Activated B cell treated with CpG ODN at 0.5 μM for 24 hours (primary cell): ENCODE data around the gene LSM3. TPM values are rescaled to one million over a fixed set of nuclear protein-coding genes. Genes with fewer than 3 reads are reported as not detected.

ENCODE experiments used
- ATAC-seq: fragments of 200-7000 bp; cut with Tn5 transposase; one replicate; pipeline ENCODE4 v1.10.0; 2021; ENCODE audit warnings: low read depth, mild to moderate bottlenecking, moderate library complexity
- CTCF ChIA-PET: fragments of 350-600 bp; sonication (Branson Sonifier 250); formaldehyde crosslinking; loops from one replicate; lab custom pipeline; 2021; ENCODE audit warnings: antibody characterized with exemption; lab: Charles Lee
- POLR2A ChIA-PET: fragments of 350-600 bp; sonication (Branson Sonifier 250); formaldehyde crosslinking; loops from one replicate; lab custom pipeline; 2021; ENCODE audit warnings: antibody characterized with exemption; lab: Charles Lee
- DNase-seq: peaks from one replicate; pipeline ENCODE4 v3.0.0; 2022
- H3K27ac Mint-ChIP-seq: one replicate; pipeline ENCODE4 v1.8.0; 2020; ENCODE audit warnings: mixed read lengths
- H3K27me3 Mint-ChIP-seq: one replicate; pipeline ENCODE4 v1.8.0; 2021; ENCODE audit warnings: mixed read lengths
- H3K36me3 Mint-ChIP-seq: one replicate; pipeline ENCODE4 v1.8.0; 2021; ENCODE audit warnings: low read depth, mixed read lengths
- H3K4me1 Mint-ChIP-seq: one replicate; pipeline ENCODE4 v1.8.0; 2021; ENCODE audit warnings: mixed read lengths
- H3K4me3 Mint-ChIP-seq: one replicate; pipeline ENCODE4 v1.8.0; 2020; ENCODE audit warnings: mild to moderate bottlenecking, mixed read lengths
- H3K9me3 Mint-ChIP-seq: one replicate; pipeline ENCODE4 v1.8.0; 2020; ENCODE audit warnings: mixed read lengths
- intact Hi-C: fragments of 100-400 bp; cut with micrococcal nuclease; formaldehyde crosslinking; loops from one replicate; pipeline ENCODE4 v1.15.1; 2024
- total RNA-seq: library from RNA; stranded (reverse); gene quantifications from 2 replicates; pipeline ENCODE4 v1.2.3, GENCODE V29; 2022
- TF ChIP-seq, protein P1 (sequence below): fragments of 200-600 bp; IDR thresholded peaks from one replicate; pipeline ENCODE4 v1.8.0; 2022; ENCODE audit warnings: antibody characterized with exemption, mild to moderate bottlenecking

Gene LSM3
- total RNA-seq, 1 donor from 2014 or later = 12.9 TPM

- intact Hi-C loops = no loop called here
- Mint-ChIP-seq H3K4me1 (no peaks in the 10 kb centered on the region), H3K36me3 (peaks cover 81% of the 10 kb centered on the region), H3K9me3 (no peaks in the 10 kb centered on the region), H3K27me3 (no peaks in the 10 kb centered on the region), H3K4me3 (no peak overlapping the region), H3K27ac (no peak overlapping the region)
- CTCF ChIA-PET = no interaction called here
- POLR2A ChIA-PET = no interaction called here
- ATAC-seq = no peak
- TF ChIP-seq, protein P1, sequence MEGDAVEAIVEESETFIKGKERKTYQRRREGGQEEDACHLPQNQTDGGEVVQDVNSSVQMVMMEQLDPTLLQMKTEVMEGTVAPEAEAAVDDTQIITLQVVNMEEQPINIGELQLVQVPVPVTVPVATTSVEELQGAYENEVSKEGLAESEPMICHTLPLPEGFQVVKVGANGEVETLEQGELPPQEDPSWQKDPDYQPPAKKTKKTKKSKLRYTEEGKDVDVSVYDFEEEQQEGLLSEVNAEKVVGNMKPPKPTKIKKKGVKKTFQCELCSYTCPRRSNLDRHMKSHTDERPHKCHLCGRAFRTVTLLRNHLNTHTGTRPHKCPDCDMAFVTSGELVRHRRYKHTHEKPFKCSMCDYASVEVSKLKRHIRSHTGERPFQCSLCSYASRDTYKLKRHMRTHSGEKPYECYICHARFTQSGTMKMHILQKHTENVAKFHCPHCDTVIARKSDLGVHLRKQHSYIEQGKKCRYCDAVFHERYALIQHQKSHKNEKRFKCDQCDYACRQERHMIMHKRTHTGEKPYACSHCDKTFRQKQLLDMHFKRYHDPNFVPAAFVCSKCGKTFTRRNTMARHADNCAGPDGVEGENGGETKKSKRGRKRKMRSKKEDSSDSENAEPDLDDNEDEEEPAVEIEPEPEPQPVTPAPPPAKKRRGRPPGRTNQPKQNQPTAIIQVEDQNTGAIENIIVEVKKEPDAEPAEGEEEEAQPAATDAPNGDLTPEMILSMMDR = no peak
- DNase-seq = no peak
Observed at GRCh38 chr3:14154276-14154675, 24.3 kb upstream of the LSM3 start.

GRCh38 chr3:14154895-14155440 is 23.6 kb upstream of the LSM3 start:
- Mint-ChIP-seq H3K27ac (no peak overlapping the region), H3K4me3 (no peak overlapping the region), H3K36me3 (peaks cover 84% of the 10 kb centered on the region), H3K9me3 (no peaks in the 10 kb centered on the region), H3K4me1 (no peaks in the 10 kb centered on the region), H3K27me3 (no peaks in the 10 kb centered on the region)
- DNase-seq = no peak
- POLR2A ChIA-PET = no interaction called here
- ATAC-seq = no peak
- intact Hi-C loops = no loop called here
- CTCF ChIA-PET = no interaction called here
- TF ChIP-seq, protein P1 = no peak

GRCh38 chr3:14156201-14156600 is 22.4 kb upstream of the LSM3 start:
- ChIA-PET CTCF (no interaction called here), POLR2A (no interaction called here)
- intact Hi-C loops = no loop called here
- H3K4me1 Mint-ChIP-seq = no peaks in the 10 kb centered on the region
- ATAC-seq (no peak), DNase-seq (no peak)
- peaks cover 2% of the 10 kb centered on the region for H3K9me3 Mint-ChIP-seq
- no peaks in the 10 kb centered on the region for H3K27me3 Mint-ChIP-seq
- no peak overlapping the region for H3K4me3 Mint-ChIP-seq
- no peak overlapping the region for H3K27ac Mint-ChIP-seq
- TF ChIP-seq, protein P1 = no peak
- peaks cover 87% of the 10 kb centered on the region for H3K36me3 Mint-ChIP-seq

- POLR2A ChIA-PET = no interaction called here
- no peak overlapping the region for H3K27ac Mint-ChIP-seq
- ATAC-seq (no peak), DNase-seq (no peak)
- H3K27me3 Mint-ChIP-seq = no peaks in the 10 kb centered on the region
- TF ChIP-seq, protein P1 = no peak
- intact Hi-C loops = no loop called here
- CTCF ChIA-PET = no interaction called here
- H3K36me3 Mint-ChIP-seq = peaks cover 90% of the 10 kb centered on the region
- no peaks in the 10 kb centered on the region for H3K4me1 Mint-ChIP-seq
- peaks cover 7% of the 10 kb centered on the region for H3K9me3 Mint-ChIP-seq
- H3K4me3 Mint-ChIP-seq = no peak overlapping the region
Observed at GRCh38 chr3:14156843-14157561, 21.6 kb upstream of the LSM3 start.

- DNase-seq (no peak), ATAC-seq (no peak)
- no peak overlapping the region for H3K4me3 Mint-ChIP-seq
- peaks cover 14% of the 10 kb centered on the region for H3K9me3 Mint-ChIP-seq
- peaks cover 90% of the 10 kb centered on the region for H3K36me3 Mint-ChIP-seq
- POLR2A ChIA-PET = no interaction called here
- no peak overlapping the region for H3K27ac Mint-ChIP-seq
- CTCF ChIA-PET = no interaction called here
- intact Hi-C loops = loop anchor here (2.0 kb wide), 1 partner anchor 17 kb away; no protein-coding TSS in a partner anchor
- H3K27me3 Mint-ChIP-seq = no peaks in the 10 kb centered on the region
- TF ChIP-seq, protein P1 = no peak
- no peaks in the 10 kb centered on the region for H3K4me1 Mint-ChIP-seq
Observed at GRCh38 chr3:14157951-14158350, 20.7 kb upstream of the LSM3 start.
